Measurements from ENCODE around the gene TARM1. TPM values are rescaled to one million over a fixed set of nuclear protein-coding genes. Genes with fewer than 3 reads are reported as not detected.

TARM1 gene
- total RNA-seq, 1 donor from 2014 or later = not detected

- Histone ChIP-seq H3K36me3 (no peaks in the 10 kb centered on the region), H3K27ac (no peak overlapping the region), H3K4me3 (no peak overlapping the region), H3K4me1 (no peaks in the 10 kb centered on the region), H3K27me3 (no peaks in the 10 kb centered on the region), H3K9me3 (no peaks in the 10 kb centered on the region)
- DNase-seq (ENCODE audit: extremely low spot score in 2 of 2) = no peak
- intact Hi-C loops (cut with DNase I) = no loop called here
- TF ChIP-seq POLR2AphosphoS5 (IDR thresholded peaks at IDR 0.05; ENCODE audit: insufficient read depth in 1 of 2, low read depth in 1 of 2) (no peak), CTCF (IDR thresholded peaks at IDR 0.05) (no peak), POLR2A (IDR thresholded peaks at IDR 0.05) (no peak)
Observed at GRCh38 chr19:54029930-54030490, 51.2 kb downstream of the TARM1 start.

- TF ChIP-seq POLR2AphosphoS5 (IDR thresholded peaks at IDR 0.05; ENCODE audit: insufficient read depth in 1 of 2, low read depth in 1 of 2) (no peak), POLR2A (IDR thresholded peaks at IDR 0.05) (no peak), CTCF (IDR thresholded peaks at IDR 0.05) (no peak)
- Histone ChIP-seq H3K27ac (no peak overlapping the region), H3K4me1 (no peaks in the 10 kb centered on the region), H3K9me3 (no peaks in the 10 kb centered on the region), H3K36me3 (no peaks in the 10 kb centered on the region), H3K4me3 (no peak overlapping the region), H3K27me3 (no peaks in the 10 kb centered on the region)
- intact Hi-C loops (cut with DNase I) = no loop called here
- DNase-seq (ENCODE audit: extremely low spot score in 2 of 2) = no peak
Observed at GRCh38 chr19:54029301-54029700, 51.9 kb downstream of the TARM1 start.

- intact Hi-C loops (cut with DNase I) = no loop called here
- DNase-seq (ENCODE audit: extremely low spot score in 2 of 2) = no peak
- no peak for TF ChIP-seq CTCF (IDR thresholded peaks at IDR 0.05)
- TF ChIP-seq POLR2A (IDR thresholded peaks at IDR 0.05) = no peak
- no peak for TF ChIP-seq POLR2AphosphoS5 (IDR thresholded peaks at IDR 0.05; ENCODE audit: insufficient read depth in 1 of 2, low read depth in 1 of 2)
- H3K9me3 ChIP-seq = no peaks in the 10 kb centered on the region
- H3K27me3 ChIP-seq = no peaks in the 10 kb centered on the region
- no peaks in the 10 kb centered on the region for H3K36me3 ChIP-seq
- no peak overlapping the region for H3K4me3 ChIP-seq
- H3K27ac ChIP-seq = no peak overlapping the region
- H3K4me1 ChIP-seq = no peaks in the 10 kb centered on the region
Observed at GRCh38 chr19:54026656-54027055, 54.5 kb downstream of the TARM1 start.

- no peak for DNase-seq (ENCODE audit: extremely low spot score in 2 of 2)
- H3K4me3 ChIP-seq = no peak overlapping the region
- intact Hi-C loops (cut with DNase I) = loop anchor here (5.0 kb wide), 1 partner anchor 172 kb away; no protein-coding TSS in a partner anchor
- H3K36me3 ChIP-seq = no peaks in the 10 kb centered on the region
- no peaks in the 10 kb centered on the region for H3K9me3 ChIP-seq
- no peak for TF ChIP-seq CTCF (IDR thresholded peaks at IDR 0.05)
- no peak for TF ChIP-seq POLR2AphosphoS5 (IDR thresholded peaks at IDR 0.05; ENCODE audit: insufficient read depth in 1 of 2, low read depth in 1 of 2)
- TF ChIP-seq POLR2A (IDR thresholded peaks at IDR 0.05) = no peak
- H3K27me3 ChIP-seq = no peaks in the 10 kb centered on the region
- no peaks in the 10 kb centered on the region for H3K4me1 ChIP-seq
- H3K27ac ChIP-seq = no peak overlapping the region
Observed at GRCh38 chr19:54024660-54025059, 56.5 kb downstream of the TARM1 start.

GRCh38 chr19:54023191-54023590 lies 58.0 kb downstream of the TARM1 start:
- no peak for TF ChIP-seq POLR2A (IDR thresholded peaks at IDR 0.05)
- TF ChIP-seq CTCF (IDR thresholded peaks at IDR 0.05) = no peak
- TF ChIP-seq POLR2AphosphoS5 (IDR thresholded peaks at IDR 0.05; ENCODE audit: insufficient read depth in 1 of 2, low read depth in 1 of 2) = no peak
- Histone ChIP-seq H3K4me3 (no peak overlapping the region), H3K27me3 (no peaks in the 10 kb centered on the region), H3K4me1 (no peaks in the 10 kb centered on the region), H3K36me3 (no peaks in the 10 kb centered on the region), H3K27ac (no peak overlapping the region), H3K9me3 (no peaks in the 10 kb centered on the region)
- DNase-seq (ENCODE audit: extremely low spot score in 2 of 2) = no peak
- intact Hi-C loops (cut with DNase I) = loop anchor here (5.0 kb wide), 1 partner anchor 171 kb away; no protein-coding TSS in a partner anchor

Measured in vagina (tissue), 2 donors.